Fibroblast of the conjunctiva (primary cell): ENCODE measurements around the gene MBOAT7.
"Not testable (repeated sequence)": the region's sequence is repeated elsewhere in the genome, so short reads cannot be mapped to it uniquely, and the experiment has no call there.

Experiments used
- DNase-seq: peaks from one replicate; pipeline ENCODE4 v3.0.0-alpha.2; 2010; ENCODE audit warnings: low read depth

The MBOAT7 gene, protein sequence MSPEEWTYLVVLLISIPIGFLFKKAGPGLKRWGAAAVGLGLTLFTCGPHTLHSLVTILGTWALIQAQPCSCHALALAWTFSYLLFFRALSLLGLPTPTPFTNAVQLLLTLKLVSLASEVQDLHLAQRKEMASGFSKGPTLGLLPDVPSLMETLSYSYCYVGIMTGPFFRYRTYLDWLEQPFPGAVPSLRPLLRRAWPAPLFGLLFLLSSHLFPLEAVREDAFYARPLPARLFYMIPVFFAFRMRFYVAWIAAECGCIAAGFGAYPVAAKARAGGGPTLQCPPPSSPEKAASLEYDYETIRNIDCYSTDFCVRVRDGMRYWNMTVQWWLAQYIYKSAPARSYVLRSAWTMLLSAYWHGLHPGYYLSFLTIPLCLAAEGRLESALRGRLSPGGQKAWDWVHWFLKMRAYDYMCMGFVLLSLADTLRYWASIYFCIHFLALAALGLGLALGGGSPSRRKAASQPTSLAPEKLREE

DNA sequence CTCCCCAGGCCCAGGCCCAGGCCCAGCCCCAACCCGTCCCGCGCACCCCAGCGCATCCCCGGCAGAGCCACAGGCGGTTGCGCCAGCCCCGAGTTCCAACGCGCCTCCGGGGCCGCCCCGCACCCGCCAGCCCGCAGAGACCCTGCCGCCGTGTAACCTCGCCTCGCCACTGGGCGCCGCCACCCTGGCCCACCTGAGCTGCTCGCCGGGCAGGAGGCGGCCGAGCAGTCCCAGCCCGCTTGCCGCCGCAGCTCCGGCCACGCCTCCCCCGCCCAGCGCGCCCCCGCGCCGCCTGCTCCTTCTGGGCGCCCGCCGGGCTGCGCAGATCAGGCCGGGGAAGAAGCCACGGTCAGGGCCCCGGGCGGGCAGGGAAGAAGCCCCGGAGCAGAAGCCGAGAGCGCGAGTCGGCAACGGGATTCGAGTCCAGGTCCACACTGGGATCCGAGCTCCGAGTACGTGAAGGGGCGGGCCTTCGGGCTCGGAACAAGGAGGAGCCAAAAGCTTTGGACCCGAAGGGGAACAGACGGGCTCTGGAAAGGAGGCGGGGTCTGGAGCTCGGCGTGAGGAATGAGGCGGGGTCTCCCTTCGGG lies at the start of gene MBOAT7:
TSS of gene MBOAT7 (minus strand) at position 436 of the 590 bp plus-strand sequence. CDS start 1,072 bp downstream, outside the sequence.
- DNase-seq, result no peak

DNA sequence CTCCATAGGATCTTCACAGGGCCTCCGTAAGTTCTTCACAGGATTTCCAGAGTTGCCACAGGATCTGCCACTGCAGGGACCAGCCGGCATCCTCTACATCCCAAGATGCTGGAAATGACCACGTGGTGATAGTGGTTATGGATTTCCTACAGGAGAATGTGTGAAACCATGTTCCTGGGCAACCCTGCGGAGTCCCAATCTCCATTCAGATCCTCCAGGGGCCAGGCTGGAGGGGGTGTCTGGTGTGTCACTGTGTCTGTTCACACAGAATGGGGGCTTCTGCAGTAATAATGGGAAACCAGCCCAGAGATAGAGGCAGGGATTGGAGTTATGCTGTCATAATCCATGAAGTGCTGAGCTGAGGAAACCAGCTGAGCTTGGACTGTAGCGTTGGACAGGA lies 44.6 kb upstream of the MBOAT7 start:
- no peak for DNase-seq

DNA sequence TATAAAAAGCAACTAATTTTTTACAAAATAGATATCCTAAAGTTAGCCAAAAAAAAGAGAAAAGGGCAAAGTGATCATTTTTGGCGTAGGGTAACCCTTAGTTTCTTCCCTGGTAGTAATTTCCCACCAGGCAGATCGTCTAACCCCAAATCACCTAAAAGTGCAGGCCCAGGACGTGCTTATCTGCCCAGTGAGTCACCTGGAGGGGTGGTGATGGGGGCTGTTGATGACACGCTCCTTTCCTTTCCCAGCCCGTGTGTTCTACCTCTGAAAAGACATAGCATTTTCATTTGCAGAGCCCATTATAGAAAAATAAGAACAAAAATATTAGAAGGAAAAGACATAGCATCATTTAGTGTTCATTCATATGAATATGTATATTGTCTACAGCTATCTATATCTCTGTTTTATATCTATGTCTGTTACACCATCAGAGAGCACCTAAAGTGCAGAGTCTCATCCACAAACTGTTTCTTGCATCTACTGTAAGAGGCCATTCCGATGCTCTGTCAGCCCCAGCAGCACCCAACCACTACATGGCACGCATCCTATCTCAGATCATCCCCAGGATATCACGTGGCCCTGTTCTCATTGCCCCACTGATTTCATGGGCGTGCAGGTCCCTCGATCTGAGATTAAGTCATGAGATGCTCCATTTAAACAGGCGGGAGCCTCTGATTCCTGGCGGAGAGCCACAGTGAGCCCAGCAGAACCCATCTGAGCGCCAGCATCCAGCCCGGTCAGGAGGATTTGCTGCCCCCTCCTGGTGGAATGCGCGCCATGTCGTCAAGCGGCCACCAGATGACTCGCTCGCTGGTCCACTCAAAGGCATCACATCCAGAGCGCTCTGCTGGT lies 41.9 kb upstream of the MBOAT7 start:
- peak; percentile 71 for DNase-seq

DNA sequence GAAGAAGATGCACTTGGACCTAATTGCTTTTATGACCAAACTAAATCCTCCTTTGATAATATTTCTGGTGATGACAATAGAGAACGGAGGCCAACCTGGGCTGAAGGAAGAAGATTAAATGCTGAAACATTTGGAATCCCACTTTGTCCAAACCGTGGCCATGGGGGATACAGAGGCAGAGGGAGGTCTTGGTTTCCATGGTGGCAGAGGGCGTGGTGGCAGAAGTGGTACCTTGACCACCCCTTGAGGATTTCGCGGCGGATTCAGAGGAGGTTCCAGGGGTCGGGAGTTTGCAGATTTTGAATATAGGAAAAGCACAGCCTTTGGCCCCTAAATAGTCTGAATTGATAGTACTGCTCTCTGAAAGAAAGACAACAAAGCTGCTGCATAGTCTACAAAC lies 40.7 kb upstream of the MBOAT7 start:
- no peak for DNase-seq

DNA sequence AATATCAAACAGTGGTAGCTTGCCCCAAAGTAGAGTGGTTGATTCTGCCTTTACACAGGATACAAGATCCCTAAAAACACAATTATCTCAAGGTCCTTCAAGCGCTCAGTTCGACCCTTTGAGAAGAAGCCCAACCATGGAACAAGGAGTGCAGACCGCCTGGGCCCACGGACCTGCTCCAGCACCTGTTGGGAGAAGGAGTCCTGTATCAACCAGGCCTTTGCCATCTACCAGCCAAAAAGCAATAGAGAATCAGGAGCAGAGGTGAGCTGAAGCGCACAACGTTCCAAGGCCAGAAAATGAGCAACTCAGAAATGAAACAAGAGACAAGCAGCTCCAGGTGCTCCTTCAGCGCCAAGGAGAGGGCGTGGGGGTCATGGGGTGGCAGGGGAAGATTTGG lies 39.8 kb upstream of the MBOAT7 start:
- no peak for DNase-seq

DNA sequence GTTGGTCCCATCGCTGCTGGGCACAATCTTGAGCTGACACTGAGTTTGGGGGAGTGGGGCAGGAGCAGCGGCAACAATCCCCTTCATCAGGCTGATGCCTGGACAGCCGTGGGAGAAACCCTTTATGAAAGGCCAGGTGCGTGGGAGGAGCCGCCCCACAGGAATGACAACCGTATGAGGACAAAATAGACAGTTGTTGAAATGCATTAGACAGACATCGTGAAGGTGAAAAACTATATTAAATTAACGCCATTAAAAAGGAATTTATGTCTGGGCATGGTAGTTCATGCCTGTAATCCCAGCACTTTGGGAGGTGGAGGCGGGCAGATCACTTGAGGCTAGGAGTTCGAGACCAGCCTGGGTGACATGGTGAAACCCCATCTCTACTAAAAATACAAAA lies 35.2 kb upstream of the MBOAT7 start:
- DNase-seq, result not testable (repeated sequence)

DNA sequence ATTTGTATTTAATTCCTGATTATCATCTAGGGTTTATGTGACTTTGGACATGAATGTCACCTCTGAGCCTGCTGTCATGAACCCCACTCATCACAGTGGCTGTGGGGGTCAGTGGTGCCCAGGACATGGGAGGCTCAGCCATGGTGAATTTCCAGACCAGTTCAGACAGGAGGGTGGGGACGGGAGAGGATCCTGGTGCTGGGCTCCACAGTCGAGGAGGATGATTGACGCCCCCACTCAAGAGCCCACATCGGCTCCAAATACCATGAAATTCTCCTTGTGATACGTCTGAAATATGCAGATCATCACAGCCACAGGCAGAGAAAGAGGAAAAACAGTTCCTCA lies 34.5 kb upstream of the MBOAT7 start:
- not testable (repeated sequence) for DNase-seq

DNA sequence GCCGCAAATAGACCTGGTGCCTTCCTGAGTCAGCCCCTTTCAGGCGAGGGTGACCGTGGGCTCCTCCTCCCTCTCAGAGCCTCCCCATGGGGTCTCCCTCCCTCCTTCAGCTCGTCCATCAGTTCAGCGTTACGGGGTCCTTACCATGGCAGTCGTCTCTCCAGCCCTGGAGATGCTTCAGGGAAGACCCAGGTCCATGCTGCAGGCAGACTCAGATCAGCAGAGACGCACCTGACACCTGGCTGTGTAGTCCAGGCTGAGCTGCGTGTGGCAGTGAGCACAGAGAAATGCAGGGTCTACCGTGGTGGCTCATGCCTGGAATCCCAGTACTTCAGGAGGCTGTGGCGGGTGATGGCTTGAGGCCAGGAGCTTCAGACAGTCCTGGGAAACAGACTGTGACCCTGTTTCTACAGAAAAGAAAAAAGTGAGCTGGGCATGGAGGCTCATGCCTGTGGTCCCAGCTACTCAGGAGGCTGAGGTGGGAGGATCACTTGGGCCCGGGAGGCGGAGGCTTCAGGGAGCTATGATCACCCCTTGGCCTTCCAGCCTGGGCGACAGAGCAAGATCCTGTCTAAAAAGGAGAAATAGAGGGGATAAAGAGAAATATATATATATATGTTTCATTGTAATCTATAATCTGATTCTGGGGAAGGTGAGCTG lies 34.0 kb upstream of the MBOAT7 start:
- not testable (repeated sequence) for DNase-seq

DNA sequence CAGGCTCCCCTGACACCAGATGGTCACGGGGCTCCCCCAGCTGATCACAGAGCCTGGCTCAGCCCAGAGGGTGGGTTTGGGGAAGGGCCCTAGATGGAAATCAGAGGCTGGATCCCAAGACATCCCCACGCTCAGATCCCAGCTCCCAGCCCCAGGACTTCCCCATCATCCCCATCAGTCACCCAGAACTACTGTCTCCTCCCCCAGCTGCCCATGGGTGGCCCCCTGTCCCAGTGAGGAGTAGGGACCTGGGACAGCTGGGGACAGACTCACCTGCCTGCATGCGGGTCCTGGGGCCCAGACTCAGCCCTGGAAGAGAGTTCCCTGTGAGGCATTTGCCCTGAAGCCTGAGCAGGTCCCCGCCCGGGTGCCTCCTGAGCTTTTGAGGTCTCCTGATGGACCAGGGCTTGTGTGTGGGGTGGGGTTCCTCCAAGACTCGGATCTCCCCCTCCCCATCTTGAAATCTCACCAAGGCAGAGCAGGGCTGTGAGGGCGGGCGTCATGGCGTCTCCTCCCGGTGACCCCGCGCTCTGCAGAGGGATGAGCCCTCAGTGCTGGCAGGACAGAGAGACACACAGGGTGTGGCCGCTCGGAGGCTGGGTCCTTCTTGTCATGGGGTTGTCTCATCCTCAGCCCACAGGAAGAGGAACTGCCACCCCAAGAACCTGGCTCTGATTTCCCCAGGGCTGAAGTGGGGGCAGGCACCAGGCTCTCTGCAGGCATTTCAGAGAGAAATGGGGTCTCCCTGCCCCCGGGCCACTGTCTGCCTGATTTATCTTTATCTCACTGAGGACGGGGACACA lies 33.3 kb upstream of the MBOAT7 start, which contains the start of gene LILRB3:
TSS of gene LILRB3 (minus strand) at position 534 of the 803 bp plus-strand sequence. CDS start at position 503, 31 bp downstream.
- not testable (repeated sequence) for DNase-seq

DNA sequence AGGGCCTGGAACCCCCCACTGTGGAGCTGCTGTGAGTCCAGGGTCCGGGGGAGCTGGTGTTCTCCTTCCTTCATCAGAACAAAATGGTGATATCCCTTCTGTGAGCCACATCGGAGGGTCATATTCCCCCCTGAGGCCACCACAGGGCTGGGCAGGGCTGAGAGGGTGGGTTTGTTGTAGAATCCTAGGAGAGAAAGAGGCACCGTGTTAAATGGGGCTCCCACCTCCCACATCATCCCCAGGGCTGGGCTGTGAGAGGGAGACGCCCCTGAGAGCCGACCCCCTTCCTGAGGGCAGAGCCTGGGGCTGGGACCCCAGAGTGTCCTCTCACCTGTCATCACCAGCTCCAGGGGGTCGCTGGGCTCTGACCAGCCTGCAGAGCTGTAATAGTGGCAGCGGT lies 32.6 kb upstream of the MBOAT7 start:
- DNase-seq, result not testable (repeated sequence)

DNA sequence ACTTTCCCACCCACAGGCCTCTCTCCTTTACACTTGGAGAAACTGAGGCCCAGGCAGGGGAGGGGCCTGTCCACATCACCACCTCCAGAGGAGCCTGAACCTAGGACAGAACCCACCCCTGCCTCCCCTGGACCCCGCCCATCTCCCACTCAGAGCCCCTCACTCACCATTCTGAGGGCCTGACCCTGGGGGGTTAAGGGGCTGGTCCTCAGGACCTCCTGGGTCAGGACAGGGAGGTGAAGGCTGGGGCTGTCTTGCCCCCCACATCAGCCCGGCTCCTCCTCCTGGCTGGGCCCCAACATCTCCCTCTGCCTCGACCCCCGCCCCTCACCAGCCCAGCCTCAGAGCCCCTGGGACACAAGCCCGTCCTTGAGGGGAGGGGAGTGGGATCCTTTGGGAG lies 30.3 kb upstream of the MBOAT7 start:
- not testable (repeated sequence) for DNase-seq

DNA sequence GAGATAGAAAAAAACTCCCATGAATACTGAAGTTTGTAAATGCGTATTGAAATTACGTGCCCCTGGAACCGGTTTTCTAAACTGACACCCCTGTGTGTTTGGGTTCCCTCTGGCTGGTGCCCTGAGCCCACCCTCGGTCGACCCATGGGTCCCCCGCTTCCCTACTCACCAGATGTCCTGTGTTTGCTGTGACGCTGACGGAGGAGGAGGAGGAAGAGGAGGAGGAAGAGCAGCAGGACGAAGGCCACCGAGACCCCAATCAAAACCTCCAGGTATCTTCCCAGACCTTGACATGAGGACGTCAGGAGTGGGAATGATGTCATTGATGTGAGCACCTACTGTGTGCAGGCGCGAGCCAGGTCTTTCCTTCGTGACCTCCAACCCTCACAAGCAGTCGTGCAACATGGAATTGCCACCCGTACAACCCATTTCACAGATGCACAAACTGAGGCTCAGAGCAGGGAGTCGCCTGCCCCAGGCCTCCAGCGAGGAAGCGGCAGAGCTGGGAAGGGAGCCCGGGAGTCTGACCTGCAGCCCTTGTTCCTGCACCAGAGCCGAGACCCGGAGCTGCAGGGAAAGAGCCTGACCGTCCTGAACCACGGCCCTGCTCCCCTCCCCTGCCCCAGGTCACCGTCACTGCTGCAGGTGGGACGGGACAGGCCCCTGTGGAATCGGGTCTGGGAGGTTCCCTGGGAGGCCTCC lies 29.7 kb upstream of the MBOAT7 start:
- DNase-seq, result no peak

DNA sequence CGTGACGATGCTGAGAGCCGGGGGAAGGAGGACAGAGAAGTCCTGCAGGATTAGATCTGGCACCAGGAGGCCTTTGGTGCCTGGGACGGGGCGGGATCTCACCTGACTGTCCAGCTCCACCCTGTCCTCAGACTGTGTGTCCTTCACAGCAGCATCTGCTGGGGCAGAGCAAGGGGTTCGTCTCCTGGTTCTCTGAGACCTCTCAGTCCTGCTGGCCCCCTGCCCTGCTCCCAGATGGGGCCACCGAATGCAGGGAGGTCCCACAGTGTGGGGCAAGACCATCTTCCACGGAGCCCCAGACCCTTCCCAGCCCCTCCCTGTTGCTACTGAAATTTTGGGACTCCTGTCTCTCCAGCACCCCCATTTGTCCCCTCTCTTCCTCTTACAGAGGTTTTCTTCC lies 28.9 kb upstream of the MBOAT7 start:
- no peak for DNase-seq

DNA sequence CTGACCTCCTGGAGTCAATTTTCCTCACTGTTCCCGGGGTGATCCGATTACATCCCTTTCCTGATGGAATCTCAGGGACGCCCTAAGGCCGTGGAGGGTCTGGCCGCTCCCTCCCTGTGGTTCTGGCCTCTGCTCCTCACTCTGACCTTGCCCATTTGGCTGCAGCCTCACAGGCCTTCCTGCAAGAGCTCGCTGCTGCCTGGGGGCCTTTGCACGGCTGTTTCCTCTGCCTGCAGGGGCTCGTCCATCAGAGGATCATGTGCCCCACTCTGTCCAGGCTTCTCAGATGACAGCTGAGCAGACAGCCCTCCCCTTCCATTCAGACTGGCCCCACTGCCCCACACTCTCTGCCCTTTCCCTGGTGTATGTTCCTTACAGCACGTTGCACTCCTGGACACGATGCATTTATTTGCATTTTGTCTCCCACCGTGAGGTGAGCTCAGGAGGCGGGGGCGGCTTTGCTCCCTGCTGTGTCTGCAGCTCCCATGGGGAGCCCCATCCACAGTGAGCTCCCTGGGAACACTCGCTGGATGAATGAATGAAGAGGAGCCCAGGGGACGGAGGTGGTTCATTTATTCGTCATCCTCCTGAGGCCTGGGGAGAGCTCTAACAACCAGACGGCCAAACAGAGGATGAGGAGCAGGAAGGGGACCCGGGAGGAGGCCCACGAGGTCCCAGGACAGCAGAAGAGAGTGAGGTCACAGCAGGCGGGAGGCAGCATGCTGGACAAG lies 28.3 kb upstream of the MBOAT7 start:
- not testable (repeated sequence) for DNase-seq

DNA sequence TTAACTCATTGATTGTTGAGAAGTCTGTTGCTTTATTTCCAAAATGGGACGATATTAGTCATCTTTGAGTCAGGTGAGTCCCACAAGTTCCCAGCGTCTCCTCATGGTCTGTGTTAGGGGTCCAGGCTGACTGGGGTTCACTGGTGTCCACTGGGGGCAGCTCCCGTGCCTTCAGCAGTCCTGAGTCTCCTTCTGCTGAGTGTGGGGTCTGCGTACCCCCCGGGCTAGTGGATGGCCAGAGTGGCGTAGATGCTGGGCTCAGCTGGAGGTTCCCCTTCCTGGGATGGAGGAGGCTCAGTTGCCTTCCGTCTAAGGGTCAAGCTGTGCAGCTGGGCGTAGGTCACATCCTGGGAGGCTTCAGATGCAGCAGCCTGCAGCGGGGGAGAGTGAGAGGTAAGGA lies 27.5 kb upstream of the MBOAT7 start:
- DNase-seq, result no peak

DNA sequence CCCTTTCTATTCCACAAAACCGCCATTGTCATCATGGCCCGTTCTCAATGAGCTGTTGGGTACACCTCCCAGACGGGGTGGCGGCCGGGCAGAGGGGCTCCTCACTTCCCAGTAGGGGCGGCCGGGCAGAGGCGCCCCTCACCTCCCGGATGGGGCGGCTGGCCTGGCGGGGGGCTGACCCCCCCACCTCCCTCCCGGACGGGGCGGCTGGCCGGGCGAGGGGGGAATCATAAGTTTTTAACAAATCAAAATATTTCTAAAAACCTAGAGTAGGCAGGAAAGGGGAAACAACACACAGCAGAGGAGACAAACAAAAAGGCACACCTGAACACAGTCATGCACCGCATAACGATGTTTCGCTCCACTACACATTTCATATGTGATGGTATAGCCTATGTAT lies 25.4 kb upstream of the MBOAT7 start:
- DNase-seq, result not testable (repeated sequence)

DNA sequence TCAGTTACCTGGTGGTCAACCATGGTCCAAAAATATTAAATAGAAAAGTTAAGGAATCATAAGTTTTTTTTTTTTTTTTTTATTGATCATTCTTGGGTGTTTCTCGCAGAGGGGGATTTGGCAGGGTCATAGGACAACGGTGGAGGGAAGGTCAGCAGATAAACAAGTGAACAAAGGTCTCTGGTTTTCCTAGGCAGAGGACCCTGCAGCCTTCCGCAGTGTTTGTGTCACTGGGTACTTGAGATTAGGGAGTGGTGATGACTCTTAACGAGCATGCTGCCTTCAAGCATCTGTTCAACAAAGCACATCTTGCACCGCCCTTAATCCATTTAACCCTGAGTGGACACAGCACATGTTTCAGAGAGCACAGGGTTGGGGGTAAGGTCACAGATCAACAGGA lies 24.8 kb upstream of the MBOAT7 start:
- not testable (repeated sequence) for DNase-seq

DNA sequence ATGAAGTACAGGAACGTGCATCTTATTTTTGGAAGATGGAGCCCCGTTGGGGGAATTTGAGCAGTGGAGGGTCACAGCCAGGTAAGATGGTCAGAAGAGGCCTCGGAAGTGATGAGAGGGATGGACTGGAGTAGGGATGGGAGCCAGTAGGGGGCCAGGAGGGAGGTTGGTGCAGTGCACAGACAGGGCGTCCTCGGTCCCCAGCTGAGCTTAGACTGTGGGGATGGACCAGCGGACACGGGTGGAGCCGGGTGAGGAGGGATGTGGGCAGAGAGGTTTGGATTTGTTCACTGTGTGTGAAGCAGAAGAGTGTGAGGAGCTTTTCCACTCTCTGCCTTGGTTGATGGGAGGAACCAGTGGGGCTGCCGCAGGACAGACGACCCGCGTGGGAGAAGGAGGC lies 21.9 kb upstream of the MBOAT7 start:
- no peak for DNase-seq

DNA sequence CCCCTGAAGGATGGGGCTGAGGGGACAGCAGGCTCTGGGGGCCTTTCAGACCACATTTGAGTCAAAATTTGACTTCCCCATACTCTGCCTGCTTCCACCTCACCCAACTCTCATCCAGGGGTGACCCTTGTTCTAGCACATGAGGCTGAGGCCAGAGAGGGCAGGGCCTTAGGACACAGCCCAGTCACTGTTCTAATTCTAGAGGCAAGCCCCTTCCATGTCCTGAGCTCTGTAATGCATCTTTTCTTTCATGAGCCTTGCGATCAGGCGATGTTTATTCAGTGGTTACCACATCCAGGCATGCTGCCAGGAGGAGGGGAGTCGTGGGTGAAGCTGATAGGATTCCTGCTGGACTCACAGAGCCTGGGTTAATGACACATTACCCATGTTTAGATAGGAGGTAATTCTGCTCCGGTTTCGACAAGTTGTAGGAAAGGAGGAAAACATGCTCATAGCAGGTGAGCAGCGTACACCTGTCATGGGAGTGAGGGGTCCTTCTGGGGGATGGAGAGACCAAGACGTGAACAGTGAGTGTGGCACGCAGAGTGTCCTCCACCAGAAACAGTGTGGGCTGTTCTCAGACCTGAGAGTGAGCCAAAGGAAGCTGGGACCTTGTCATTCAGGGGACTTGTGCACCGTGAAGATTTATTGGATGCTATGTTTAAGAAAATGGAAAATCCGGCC lies 20.6 kb upstream of the MBOAT7 start:
- peak; percentile 94 for DNase-seq
